Measurements from ENCODE around the gene NOC2L.

The NOC2L gene

GRCh38 chr1:959731-960362 is 791 bp upstream of the NOC2L start:
- Histone ChIP-seq H3K9me3 (replicated peaks; ENCODE audit: insufficient read depth, low read length) (no peaks in the 10 kb centered on the region), H3K27ac (ENCODE audit: low read length) (no peak overlapping the region), H3K9ac (ENCODE audit: low read length) (peak overlapping the region; percentile 50; the same call in 1 of the 2 replicates), H3K79me2 (ENCODE audit: low read length) (peaks cover 37% of the 10 kb centered on the region), H3K27me3 (replicated peaks; ENCODE audit: insufficient read depth, low read length) (no peaks in the 10 kb centered on the region), H3K9me2 (replicated peaks; ENCODE audit: insufficient read depth, low read length) (no peaks in the 10 kb centered on the region), H4K20me1 (ENCODE audit: insufficient read depth, low read length) (no peaks in the 10 kb centered on the region), H3K4me1 (ENCODE audit: low read length) (0 out of 2 replicates have a peak, but pooled peaks cover 6% of the 10 kb centered on the region), H3F3A (ENCODE audit: insufficient read depth, low read length) (no peaks in the 10 kb centered on the region), H3K4me2 (ENCODE audit: low read depth, low read length) (peak overlapping the region; percentile 74; the same call in 1 of the 2 replicates), H3K36me3 (replicated peaks; ENCODE audit: insufficient read depth, low read length) (no peaks in the 10 kb centered on the region), H3K4me3 (ENCODE audit: low read length) (peak overlapping the region; percentile 53), H2AFZ (ENCODE audit: low read length) (peak overlapping the region; percentile 85)
- no peak for DNase-seq
- no peak for TF ChIP-seq EZH2 (optimal IDR thresholded peaks at IDR 0.05; ENCODE audit: low read depth, low read length)
- no peak for TF ChIP-seq CTCF (IDR thresholded peaks at IDR 0.05; ENCODE audit: low read length)
- TF ChIP-seq EZH2phosphoT487 (IDR thresholded peaks at IDR 0.05; ENCODE audit: low read length) = no peak

GRCh38 chr1:956636-957035 is 2.4 kb downstream of the NOC2L start:
- H3K36me3 ChIP-seq (replicated peaks; ENCODE audit: insufficient read depth, low read length) = peaks cover 4% of the 10 kb centered on the region; the same call in 1 of the 2 replicates

GRCh38 chr1:955474-955873 is 3.6 kb downstream of the NOC2L start:
- H3K79me2 ChIP-seq (ENCODE audit: low read length) = peaks cover 38% of the 10 kb centered on the region
- no peaks in the 10 kb centered on the region for H4K20me1 ChIP-seq (ENCODE audit: insufficient read depth, low read length)
- H3K27me3 ChIP-seq (replicated peaks; ENCODE audit: insufficient read depth, low read length) = no peaks in the 10 kb centered on the region
- H3K4me1 ChIP-seq (ENCODE audit: low read length) = 0 out of 2 replicates have a peak, but pooled peaks cover 6% of the 10 kb centered on the region
- no peak overlapping the region for H3K9ac ChIP-seq (ENCODE audit: low read length)
- no peak overlapping the region for H3K4me2 ChIP-seq (ENCODE audit: low read depth, low read length)
- no peaks in the 10 kb centered on the region for H3K9me3 ChIP-seq (replicated peaks; ENCODE audit: insufficient read depth, low read length)
- H3K27ac ChIP-seq (ENCODE audit: low read length) = no peak overlapping the region
- H3K36me3 ChIP-seq (replicated peaks; ENCODE audit: insufficient read depth, low read length) = peaks cover 4% of the 10 kb centered on the region; the same call in 1 of the 2 replicates
- TF ChIP-seq CTCF (IDR thresholded peaks at IDR 0.05; ENCODE audit: low read length) (no peak), EZH2phosphoT487 (IDR thresholded peaks at IDR 0.05; ENCODE audit: low read length) (no peak), EZH2 (optimal IDR thresholded peaks at IDR 0.05; ENCODE audit: low read depth, low read length) (no peak)
- DNase-seq = no peak
- no peaks in the 10 kb centered on the region for H3F3A ChIP-seq (ENCODE audit: insufficient read depth, low read length)
- no peak overlapping the region for H3K4me3 ChIP-seq (ENCODE audit: low read length)
- no peak overlapping the region for H2AFZ ChIP-seq (ENCODE audit: low read length)
- no peaks in the 10 kb centered on the region for H3K9me2 ChIP-seq (replicated peaks; ENCODE audit: insufficient read depth, low read length)

More at GRCh38 chr1:956636-957035, 2.4 kb downstream of the NOC2L start:
- Histone ChIP-seq H3K9me3 (replicated peaks; ENCODE audit: insufficient read depth, low read length) (no peaks in the 10 kb centered on the region), H3K27ac (ENCODE audit: low read length) (no peak overlapping the region), H3K4me1 (ENCODE audit: low read length) (0 out of 2 replicates have a peak, but pooled peaks cover 6% of the 10 kb centered on the region), H4K20me1 (ENCODE audit: insufficient read depth, low read length) (no peaks in the 10 kb centered on the region), H3K9ac (ENCODE audit: low read length) (no peak overlapping the region), H2AFZ (ENCODE audit: low read length) (no peak overlapping the region), H3K79me2 (ENCODE audit: low read length) (peaks cover 38% of the 10 kb centered on the region), H3K4me3 (ENCODE audit: low read length) (no peak overlapping the region), H3K4me2 (ENCODE audit: low read depth, low read length) (no peak overlapping the region), H3F3A (ENCODE audit: insufficient read depth, low read length) (no peaks in the 10 kb centered on the region), H3K27me3 (replicated peaks; ENCODE audit: insufficient read depth, low read length) (no peaks in the 10 kb centered on the region), H3K9me2 (replicated peaks; ENCODE audit: insufficient read depth, low read length) (no peaks in the 10 kb centered on the region)
- TF ChIP-seq CTCF (IDR thresholded peaks at IDR 0.05; ENCODE audit: low read length) (no peak), EZH2 (optimal IDR thresholded peaks at IDR 0.05; ENCODE audit: low read depth, low read length) (no peak), EZH2phosphoT487 (IDR thresholded peaks at IDR 0.05; ENCODE audit: low read length) (no peak)
- no peak for DNase-seq
